CD14-positive monocyte (primary cell): ENCODE results near the gene SEMA4D. TPM values are rescaled to one million over a fixed set of nuclear protein-coding genes. Genes with fewer than 3 reads are reported as not detected.

Source experiments
- DNase-seq, 3 donors: peaks; one replicate each; pipeline ENCODE4 v3.0.0-alpha.2; 2011 to 2022
- H2AFZ ChIP-seq: 2 replicates; pipeline ENCODE4 v1.6.0; 2012; ENCODE audit warnings: mild to moderate bottlenecking, low read depth, low read length, inconsistent platforms; ENCODE audit not compliant: insufficient read depth, poor library complexity, severe bottlenecking
- H3K27ac ChIP-seq, 2 donors: 1 replicate in 1 of 2; 2 replicates in 1 of 2; pipeline ENCODE4 v1.5.1; 2012 to 2013; ENCODE audit warnings: low read length in 2 of 2, control low read depth in 1 of 2, inconsistent platforms in 1 of 2, low read depth in 1 of 2, mild to moderate bottlenecking in 1 of 2
- H3K27me3 ChIP-seq, 2 donors: one replicate each; pipeline versions ENCODE4 v1.6.0 to v1.6.1; 2011 to 2013; ENCODE audit warnings: low read length in 2 of 2; ENCODE audit not compliant: control insufficient read depth in 2 of 2, insufficient read depth in 2 of 2
- H3K36me3 ChIP-seq, 2 donors: replicated peaks in 1 of 2; 1 replicate in 1 of 2; 2 replicates in 1 of 2; pipeline versions ENCODE4 v1.5.1 to v1.6.1; 2012 to 2013; ENCODE audit warnings: low read length in 2 of 2, control low read depth in 1 of 2, inconsistent platforms in 1 of 2, mild to moderate bottlenecking in 1 of 2; ENCODE audit not compliant: insufficient read depth in 2 of 2, control insufficient read depth in 1 of 2
- H3K4me1 ChIP-seq, 2 donors: 1 replicate in 1 of 2; 2 replicates in 1 of 2; pipeline versions ENCODE4 v1.5.1 to v1.6.1; 2012 to 2013; ENCODE audit warnings: low read length in 2 of 2, control low read depth in 1 of 2, inconsistent platforms in 1 of 2, mild to moderate bottlenecking in 1 of 2, moderate library complexity in 1 of 2; ENCODE audit not compliant: insufficient read depth in 2 of 2, control insufficient read depth in 1 of 2
- H3K4me2 ChIP-seq: replicated peaks from 2 replicates; pipeline ENCODE3; 2012; ENCODE audit warnings: low read length, moderate library complexity, mild to moderate bottlenecking; ENCODE audit not compliant: poor library complexity, severe bottlenecking; ENCODE audit errors: extremely low read depth
- H3K4me3 ChIP-seq, 3 experiments: fragments of 200-600 bp in 1 of 3; sonication (generic) in 1 of 3; replicated peaks in 1 of 3; 1 replicate in 2 of 3; 2 replicates in 1 of 3; pipeline ENCODE4 v1.5.1; 2011 to 2013; ENCODE audit warnings: low read length in 3 of 3, mild to moderate bottlenecking in 3 of 3, control low read depth in 2 of 3, low read depth in 2 of 3, inconsistent platforms in 1 of 3, moderate library complexity in 1 of 3
- H3K79me2 ChIP-seq: 2 replicates; pipeline ENCODE4 v1.6.0; 2012; ENCODE audit warnings: mild to moderate bottlenecking, control low read depth, inconsistent platforms, low read length, moderate library complexity; ENCODE audit not compliant: insufficient read depth
- H3K9ac ChIP-seq: 2 replicates; pipeline ENCODE4 v1.6.0; 2017; ENCODE audit warnings: low read length, mild to moderate bottlenecking; ENCODE audit not compliant: insufficient read depth, poor library complexity, severe bottlenecking
- H3K9me3 ChIP-seq, 2 donors: replicated peaks in 1 of 2; 1 replicate in 1 of 2; 2 replicates in 1 of 2; pipeline versions ENCODE4 v1.5.1 to v1.6.1; 2012 to 2013; ENCODE audit warnings: low read length in 2 of 2, control low read depth in 1 of 2; ENCODE audit not compliant: control insufficient read depth in 1 of 2, insufficient read depth in 1 of 2
- H4K20me1 ChIP-seq: 2 replicates; pipeline ENCODE4 v1.6.0; 2012; ENCODE audit warnings: mild to moderate bottlenecking, low read length, control low read depth, moderate library complexity; ENCODE audit not compliant: insufficient read depth
- H3K27ac Mint-ChIP-seq, 7 donors: one replicate each; pipeline ENCODE4 v1.8.0; 2020; ENCODE audit warnings: mild to moderate bottlenecking in 7 of 7, mixed read lengths in 7 of 7, moderate library complexity in 6 of 7, inconsistent platforms in 2 of 7
- H3K27me3 Mint-ChIP-seq, 3 donors: one replicate each; pipeline ENCODE4 v1.8.0; 2021 to 2022; ENCODE audit warnings: low read depth in 3 of 3, mild to moderate bottlenecking in 3 of 3, mixed read lengths in 3 of 3, moderate library complexity in 3 of 3, inconsistent platforms in 1 of 3
- H3K36me3 Mint-ChIP-seq, 2 donors: one replicate each; pipeline ENCODE4 v1.8.0; 2020; ENCODE audit warnings: mixed read lengths in 2 of 2, inconsistent platforms in 1 of 2, mild to moderate bottlenecking in 1 of 2
- H3K4me1 Mint-ChIP-seq: one replicate; pipeline ENCODE4 v1.8.0; 2020; ENCODE audit warnings: mild to moderate bottlenecking, mixed read lengths
- H3K4me3 Mint-ChIP-seq, 2 donors: one replicate each; pipeline ENCODE4 v1.8.0; 2020; ENCODE audit warnings: mild to moderate bottlenecking in 2 of 2, mixed read lengths in 2 of 2, moderate library complexity in 1 of 2
- H3K9me3 Mint-ChIP-seq, 7 donors: one replicate each; pipeline ENCODE4 v1.8.0; 2020 to 2022; ENCODE audit warnings: mixed read lengths in 7 of 7, mild to moderate bottlenecking in 6 of 7, moderate library complexity in 6 of 7, inconsistent platforms in 2 of 7
- WGBS: methylation state at CpG from one replicate; pipeline ENCODE4 v1.1.5; 2013; ENCODE audit warnings: missing lambda C conversion rate; ENCODE audit not compliant: insufficient coverage; 5-methylcytosine and 5-hydroxymethylcytosine counted together
- intact Hi-C, 2 donors: fragments of 100-400 bp; cut with micrococcal nuclease; formaldehyde crosslinking; loops; one replicate each; pipeline versions ENCODE4 v1.15.0 to v1.15.1; 2023
- polyA plus RNA-seq, 3 donors: library from polyadenylated mRNA; depleted of rRNA in 1 of 3; unstranded in 2 of 3; stranded (reverse) in 1 of 3; fragments of 300-500 nt in 2 of 3; fragments of >200 nt in 1 of 3; fragmentation: Illumina TruSeq in 2 of 3; gene quantifications; 1 replicate in 2 of 3; 2 replicates in 1 of 3; pipeline ENCODE4 v1.2.3, GENCODE V29; 2012 to 2021
- TF ChIP-seq, protein P1 (sequence below): fragments of 200-600 bp; IDR thresholded peaks from one replicate; pipeline ENCODE4 v1.8.0; 2022; ENCODE audit warnings: antibody characterized with exemption, mild to moderate bottlenecking

SEMA4D gene
- polyA plus RNA-seq, 3 donors: 28.2 to 117 (median 28.6) TPM

DNA sequence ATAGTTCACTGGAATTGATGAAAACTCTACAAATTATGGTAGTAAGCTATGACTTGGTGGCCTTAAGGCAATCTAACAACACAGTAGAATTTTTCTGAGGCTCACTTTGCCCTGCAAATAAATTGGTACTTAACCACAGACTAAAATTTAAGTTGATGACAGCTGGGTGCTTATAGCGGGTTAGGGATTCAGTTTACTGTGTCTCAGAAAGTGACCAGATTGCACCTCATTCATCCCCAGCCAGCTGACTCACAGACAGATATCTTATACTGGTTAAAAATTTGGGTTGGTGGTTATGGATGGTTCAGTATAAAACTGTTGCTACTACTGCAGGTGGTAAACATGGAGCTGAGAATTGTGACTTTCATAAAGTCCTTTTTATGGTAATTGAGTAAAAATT, 184.1 kb downstream of the SEMA4D start:
- H3K27ac ChIP-seq: peak overlapping the region in 1 of 2 donors; percentile 76
- H3K4me2 ChIP-seq: peak overlapping the region; percentile 96
- peaks cover 2% of the 10 kb centered on the region in 2 donors for H3K36me3 Mint-ChIP-seq
- peaks cover 3 to 10% of the 10 kb centered on the region in 2 donors for H3K36me3 ChIP-seq
- peaks cover 83% of the 10 kb centered on the region for H3K79me2 ChIP-seq
- H3K27ac Mint-ChIP-seq: peak overlapping the region in 2 of 7 donors; percentile 58 to 60
- H3K27me3 Mint-ChIP-seq: peaks cover 0 to 2% (median 0%) of the 10 kb centered on the region in 3 donors
- no peaks in the 10 kb centered on the region for H3K9me3 ChIP-seq
- peaks cover 29 to 58% of the 10 kb centered on the region in 2 donors for H3K4me1 ChIP-seq
- no peak for DNase-seq
- no peaks in the 10 kb centered on the region for H3K27me3 ChIP-seq
- peaks cover 40% of the 10 kb centered on the region for H3K4me1 Mint-ChIP-seq
- intact Hi-C loops: loop anchor here (10.0 kb wide), 2 partner anchors 71 to 211 kb away; no protein-coding TSS in a partner anchor
- H3K9ac ChIP-seq: no peak overlapping the region
- H4K20me1 ChIP-seq: no peaks in the 10 kb centered on the region
- peak overlapping the region in 1 of 3 experiments; percentile 89 for H3K4me3 ChIP-seq
- H3K4me3 Mint-ChIP-seq: no peak overlapping the region
- no peak overlapping the region for H2AFZ ChIP-seq
- no CpG with 5 or more reads among the region's 1 CpG for WGBS
- TF ChIP-seq, protein P1, sequence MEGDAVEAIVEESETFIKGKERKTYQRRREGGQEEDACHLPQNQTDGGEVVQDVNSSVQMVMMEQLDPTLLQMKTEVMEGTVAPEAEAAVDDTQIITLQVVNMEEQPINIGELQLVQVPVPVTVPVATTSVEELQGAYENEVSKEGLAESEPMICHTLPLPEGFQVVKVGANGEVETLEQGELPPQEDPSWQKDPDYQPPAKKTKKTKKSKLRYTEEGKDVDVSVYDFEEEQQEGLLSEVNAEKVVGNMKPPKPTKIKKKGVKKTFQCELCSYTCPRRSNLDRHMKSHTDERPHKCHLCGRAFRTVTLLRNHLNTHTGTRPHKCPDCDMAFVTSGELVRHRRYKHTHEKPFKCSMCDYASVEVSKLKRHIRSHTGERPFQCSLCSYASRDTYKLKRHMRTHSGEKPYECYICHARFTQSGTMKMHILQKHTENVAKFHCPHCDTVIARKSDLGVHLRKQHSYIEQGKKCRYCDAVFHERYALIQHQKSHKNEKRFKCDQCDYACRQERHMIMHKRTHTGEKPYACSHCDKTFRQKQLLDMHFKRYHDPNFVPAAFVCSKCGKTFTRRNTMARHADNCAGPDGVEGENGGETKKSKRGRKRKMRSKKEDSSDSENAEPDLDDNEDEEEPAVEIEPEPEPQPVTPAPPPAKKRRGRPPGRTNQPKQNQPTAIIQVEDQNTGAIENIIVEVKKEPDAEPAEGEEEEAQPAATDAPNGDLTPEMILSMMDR: no peak
- no peaks in the 10 kb centered on the region for H3K9me3 Mint-ChIP-seq

DNA sequence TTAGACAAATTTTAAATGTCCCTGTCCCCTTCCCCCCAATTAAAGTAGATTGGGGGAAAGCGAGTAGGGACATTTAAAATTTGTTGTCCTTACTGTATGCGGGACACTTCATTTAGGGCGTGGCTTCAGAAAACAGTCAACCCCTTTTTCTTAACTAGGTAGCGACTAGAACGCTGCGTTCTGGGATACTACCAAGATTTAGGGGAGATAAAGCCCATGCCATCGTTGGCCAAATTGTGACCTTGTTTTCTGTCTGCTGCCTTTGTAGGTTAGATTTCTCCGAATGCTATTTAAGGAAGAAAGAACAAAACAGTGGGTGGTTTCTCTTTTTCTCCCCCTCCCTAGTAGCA, 185.7 kb downstream of the SEMA4D start:
- H3K9me3 Mint-ChIP-seq: no peaks in the 10 kb centered on the region
- H3K27ac ChIP-seq: peak overlapping the region in 1 of 2 donors; percentile 76
- peaks cover 32% of the 10 kb centered on the region for H3K4me1 Mint-ChIP-seq
- no CpG with 5 or more reads among the region's 8 CpGs for WGBS
- peak overlapping the region; percentile 96 for H3K4me2 ChIP-seq
- no peaks in the 10 kb centered on the region for H4K20me1 ChIP-seq
- peak overlapping the region in 6 of 7 donors; percentile 30 to 95 (median 77) for H3K27ac Mint-ChIP-seq
- TF ChIP-seq, protein P1: no peak
- H3K27me3 ChIP-seq: no peaks in the 10 kb centered on the region
- peak overlapping the region; percentile 63 for H3K9ac ChIP-seq
- peak overlapping the region; percentile 89 to 94 for H3K4me3 Mint-ChIP-seq
- no peaks in the 10 kb centered on the region for H3K9me3 ChIP-seq
- H3K27me3 Mint-ChIP-seq: peaks cover 0 to 2% (median 0%) of the 10 kb centered on the region in 3 donors
- intact Hi-C loops: loop anchor here (10.0 kb wide), 2 partner anchors 73 to 213 kb away; no protein-coding TSS in a partner anchor
- peaks cover 74% of the 10 kb centered on the region for H3K79me2 ChIP-seq
- peaks cover 3 to 10% of the 10 kb centered on the region in 2 donors for H3K36me3 ChIP-seq
- no peak for DNase-seq
- peaks cover 19 to 47% of the 10 kb centered on the region in 2 donors for H3K4me1 ChIP-seq
- H3K36me3 Mint-ChIP-seq: peaks cover 2 to 4% of the 10 kb centered on the region in 2 donors
- peak overlapping the region; percentile 68 to 97 (median 89) for H3K4me3 ChIP-seq
- H2AFZ ChIP-seq: peak overlapping the region; percentile 58
